Cortex of kidney (tissue), 1 donor: ENCODE data around the gene RPEL1.

Experiments
- DNase-seq: peaks from one replicate; lab custom pipeline; 2025; lab: John Stamatoyannopoulos, UW

The RPEL1 gene

DNA sequence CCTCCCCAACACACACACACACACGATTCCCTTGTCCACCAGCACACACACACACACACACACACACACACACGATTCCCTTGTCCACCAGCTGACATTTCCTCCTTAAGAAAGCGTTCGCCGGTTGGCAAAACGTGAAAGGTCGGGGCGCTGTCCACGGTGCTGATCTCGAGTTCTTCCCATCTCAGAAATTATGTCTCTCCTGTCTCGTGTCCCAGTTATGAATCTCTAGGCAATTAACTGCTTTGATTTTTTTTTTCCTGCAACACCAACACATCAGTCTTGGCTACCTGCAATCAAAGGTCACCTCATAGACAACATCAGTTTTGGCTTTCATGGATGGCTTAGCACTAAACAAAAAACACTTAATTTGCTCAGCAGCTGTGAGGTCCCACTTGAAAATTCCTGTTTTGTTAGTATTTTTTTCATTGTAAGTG lies 33.2 kb downstream of the RPEL1 start:
- DNase-seq = no peak

DNA sequence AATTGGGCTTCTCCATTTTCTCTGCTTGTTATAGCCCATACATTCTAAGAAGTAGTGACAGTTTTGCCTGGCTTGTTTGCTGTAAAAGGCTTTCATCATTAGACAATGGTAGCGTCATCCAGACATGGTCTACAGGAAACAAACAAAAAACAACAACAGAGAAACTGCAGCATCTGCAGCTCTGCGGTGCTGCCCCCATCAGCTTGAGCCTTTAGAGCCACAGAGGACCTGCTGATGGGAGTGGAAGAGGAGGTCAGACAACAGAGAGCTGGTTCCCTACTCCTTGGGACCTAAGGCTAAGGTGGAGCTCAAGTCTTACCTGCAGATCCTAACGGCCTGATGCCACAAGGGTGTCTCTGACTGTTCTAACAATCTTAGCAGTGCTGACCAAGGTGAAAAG lies 34.3 kb downstream of the RPEL1 start:
- DNase-seq = no peak

DNA sequence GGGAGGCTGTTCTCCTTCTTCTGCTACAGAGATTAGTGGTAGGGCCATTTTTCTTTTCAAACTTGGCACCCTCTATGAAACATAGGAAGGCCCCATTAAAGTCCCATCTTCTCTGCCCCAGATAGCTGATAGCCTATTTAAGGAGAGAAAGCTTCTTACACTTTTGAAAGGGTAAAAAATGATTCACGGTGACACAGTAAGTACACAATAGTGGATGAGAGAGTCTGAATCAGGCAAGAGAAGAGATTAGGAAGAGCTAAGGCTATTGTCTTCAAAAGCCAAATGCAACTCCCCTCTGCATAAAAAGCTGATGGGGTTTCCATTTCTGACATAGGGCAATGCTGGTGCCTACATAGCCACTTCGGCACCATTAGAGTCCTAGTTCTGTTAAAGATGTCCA lies 34.8 kb downstream of the RPEL1 start:
- no peak for DNase-seq

DNA sequence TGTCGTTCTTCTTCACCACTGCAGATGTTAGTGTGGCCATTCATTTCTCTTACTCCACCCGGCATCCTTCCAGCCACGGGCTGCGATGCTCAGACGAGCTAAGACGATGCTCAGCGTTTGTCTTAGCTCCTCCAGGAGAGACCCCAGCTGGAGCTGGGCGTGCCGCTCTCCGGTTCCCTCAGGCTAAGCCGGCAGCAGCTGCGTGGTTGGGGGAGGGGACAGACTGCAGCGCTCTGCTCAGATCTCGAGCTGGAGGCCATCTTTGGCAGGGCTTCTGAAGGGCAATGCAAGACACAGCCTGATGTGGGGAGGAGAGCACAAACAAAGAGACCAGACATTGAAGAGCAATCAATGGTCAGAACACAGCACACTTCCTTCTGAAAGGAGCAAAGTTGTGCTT lies 36.1 kb downstream of the RPEL1 start:
- DNase-seq = no peak

DNA sequence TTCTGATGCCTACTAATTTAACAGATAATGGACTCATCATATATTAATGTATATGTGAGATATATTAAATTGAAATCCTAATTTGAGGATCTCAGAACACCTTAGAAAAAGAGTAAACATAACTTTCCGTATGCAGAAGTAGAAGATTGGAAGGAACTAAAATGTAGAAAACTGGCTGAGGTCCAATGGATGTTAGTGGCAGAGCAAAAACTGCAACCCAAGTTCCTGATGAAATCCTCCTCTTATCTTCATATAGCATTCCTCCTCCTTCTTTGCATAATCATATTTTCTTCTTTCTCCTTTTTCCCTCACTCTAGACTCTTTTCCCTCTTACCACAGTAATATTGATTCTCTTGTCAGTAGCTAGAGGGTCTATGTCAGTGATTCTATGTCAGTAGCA lies 37.3 kb downstream of the RPEL1 start:
- no peak for DNase-seq

DNA sequence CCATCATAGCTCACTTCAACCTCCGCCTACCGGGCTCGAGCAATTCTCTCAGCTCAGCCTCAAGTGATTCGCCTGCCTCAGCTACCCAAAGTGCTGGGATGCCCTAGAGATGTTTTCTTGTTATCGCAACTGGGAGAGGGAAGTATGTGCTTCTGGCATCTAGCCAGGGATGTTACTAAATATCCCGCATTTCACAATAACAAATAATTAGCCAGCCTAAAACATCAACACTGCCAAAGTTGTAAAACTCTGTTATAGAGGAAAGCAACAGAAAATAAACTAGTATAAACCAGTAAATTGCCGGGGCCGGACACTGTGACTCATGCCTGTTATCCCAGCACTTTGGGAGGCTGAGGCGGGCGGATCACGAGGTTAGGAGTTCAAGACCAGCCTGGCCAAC lies 38.5 kb downstream of the RPEL1 start:
- no peak for DNase-seq

DNA sequence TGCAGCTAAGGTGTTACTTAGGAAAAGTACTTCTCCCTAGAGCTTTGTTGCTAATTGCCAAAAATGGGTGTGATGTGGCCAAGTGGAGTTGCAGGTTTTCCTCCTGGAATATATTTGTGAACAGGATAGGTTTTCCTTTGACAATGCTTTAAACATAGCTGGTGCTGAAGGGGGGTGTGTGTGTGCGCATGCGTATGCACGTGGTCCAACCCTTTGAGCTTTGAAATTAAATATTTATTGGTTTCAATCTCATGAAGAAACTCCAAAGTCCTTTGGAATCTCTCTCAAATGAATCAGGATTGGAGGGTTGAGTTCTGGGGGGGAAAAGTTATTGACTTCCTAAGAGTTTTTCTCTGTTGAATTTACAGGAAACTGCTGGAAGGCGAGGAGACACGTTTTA lies 42.3 kb downstream of the RPEL1 start:
- DNase-seq = no peak

DNA sequence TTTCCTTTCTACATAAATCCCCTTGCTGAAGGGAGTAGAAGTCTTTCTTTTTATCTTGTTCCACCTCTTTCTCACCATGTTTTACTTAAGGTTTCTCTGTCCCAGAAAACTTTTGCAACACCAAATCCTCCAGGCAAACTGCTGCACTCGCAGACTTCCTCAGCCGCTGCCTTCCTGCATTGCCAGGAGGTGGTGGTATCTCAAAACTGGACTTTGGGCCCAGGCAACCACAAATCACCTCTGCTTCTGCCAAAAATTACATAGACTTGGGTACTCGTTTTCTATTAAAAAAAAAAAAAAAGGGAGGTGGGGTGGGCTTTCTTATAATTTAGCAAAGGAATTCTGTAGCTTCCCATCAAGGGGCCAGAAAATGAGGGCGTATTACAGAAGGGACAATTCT lies 45.9 kb downstream of the RPEL1 start:
- DNase-seq = no peak

DNA sequence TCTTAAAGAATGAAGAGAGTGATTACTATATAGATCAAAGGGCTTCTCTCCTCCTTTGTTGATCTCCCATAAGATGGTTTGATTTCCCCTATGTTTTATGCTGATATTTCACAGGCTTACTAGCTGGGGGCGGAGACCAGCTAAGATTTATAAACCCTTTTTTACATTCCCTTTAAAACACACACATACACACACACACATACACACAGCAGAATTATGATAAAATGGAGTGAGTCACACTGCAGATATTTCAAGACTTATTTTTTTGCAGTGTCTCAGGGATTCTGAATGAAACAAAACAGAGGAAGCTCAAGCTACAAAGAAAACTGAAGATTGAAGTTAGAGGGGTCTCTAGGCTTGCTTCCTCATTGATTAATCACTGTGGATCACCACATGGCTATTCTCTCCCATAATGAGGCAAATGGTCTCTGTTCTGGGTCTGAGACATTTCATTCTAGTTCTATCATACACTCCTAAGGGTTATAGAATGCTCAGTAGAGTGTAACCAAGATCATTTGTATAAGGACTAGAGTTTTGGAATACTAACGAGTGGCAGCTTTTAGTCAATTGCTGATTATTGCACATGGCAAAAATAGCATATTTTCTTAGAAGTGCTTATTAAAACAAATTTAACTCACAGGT lies 49.8 kb downstream of the RPEL1 start:
- no peak for DNase-seq
